Endothelial cell (in vitro differentiated cells): ENCODE measurements around the gene ZNF385B. TPM values are rescaled to one million over a fixed set of nuclear protein-coding genes. Genes with fewer than 3 reads are reported as not detected.
"Not testable (repeated sequence)": the region's sequence is repeated elsewhere in the genome, so short reads cannot be mapped to it uniquely, and the experiment has no call there.

ENCODE experiments used
- DNase-seq: peaks from one replicate; pipeline ENCODE4 v3.0.0; 2021; ENCODE audit warnings: low spot score
- H3K27ac Mint-ChIP-seq: one replicate; pipeline ENCODE4 v1.8.0; 2021; ENCODE audit warnings: mixed read lengths, inconsistent platforms; ENCODE audit not compliant: unreplicated experiment
- H3K27me3 Mint-ChIP-seq: one replicate; pipeline ENCODE4 v1.8.0; 2021; ENCODE audit warnings: mild to moderate bottlenecking, moderate library complexity, mixed read lengths, inconsistent platforms; ENCODE audit not compliant: unreplicated experiment
- H3K36me3 Mint-ChIP-seq: one replicate; pipeline ENCODE4 v1.8.0; 2021; ENCODE audit warnings: mild to moderate bottlenecking, low read depth, mixed read lengths, inconsistent platforms; ENCODE audit not compliant: unreplicated experiment
- H3K4me1 Mint-ChIP-seq: one replicate; pipeline ENCODE4 v1.8.0; 2021; ENCODE audit warnings: mild to moderate bottlenecking, mixed read lengths, inconsistent platforms; ENCODE audit not compliant: unreplicated experiment
- H3K4me3 Mint-ChIP-seq: one replicate; pipeline ENCODE4 v1.8.0; 2021; ENCODE audit warnings: mild to moderate bottlenecking, mixed read lengths, inconsistent platforms; ENCODE audit not compliant: unreplicated experiment
- H3K9me3 Mint-ChIP-seq: one replicate; pipeline ENCODE4 v1.8.0; 2021; ENCODE audit warnings: mixed read lengths, inconsistent platforms; ENCODE audit not compliant: unreplicated experiment
- CTCF ChIP-seq: fragments of 200-600 bp; sonication (generic); IDR thresholded peaks from one replicate; pipeline ENCODE4 v1.5.0; 2021; ENCODE audit warnings: antibody characterized with exemption; ENCODE audit not compliant: unreplicated experiment
- total RNA-seq: library from RNA; stranded (reverse); fragmentation: NEBNext Ultra II Directional; extraction: Animal tissue kit (Norgen Biotek cat#: 25700); gene quantifications from one replicate; pipeline ENCODE4 v1.2.1, GENCODE V29; 2021; ENCODE audit not compliant: unreplicated experiment

Gene ZNF385B
- total RNA-seq, 1 donor from 2014 or later: 0.49 TPM

DNA sequence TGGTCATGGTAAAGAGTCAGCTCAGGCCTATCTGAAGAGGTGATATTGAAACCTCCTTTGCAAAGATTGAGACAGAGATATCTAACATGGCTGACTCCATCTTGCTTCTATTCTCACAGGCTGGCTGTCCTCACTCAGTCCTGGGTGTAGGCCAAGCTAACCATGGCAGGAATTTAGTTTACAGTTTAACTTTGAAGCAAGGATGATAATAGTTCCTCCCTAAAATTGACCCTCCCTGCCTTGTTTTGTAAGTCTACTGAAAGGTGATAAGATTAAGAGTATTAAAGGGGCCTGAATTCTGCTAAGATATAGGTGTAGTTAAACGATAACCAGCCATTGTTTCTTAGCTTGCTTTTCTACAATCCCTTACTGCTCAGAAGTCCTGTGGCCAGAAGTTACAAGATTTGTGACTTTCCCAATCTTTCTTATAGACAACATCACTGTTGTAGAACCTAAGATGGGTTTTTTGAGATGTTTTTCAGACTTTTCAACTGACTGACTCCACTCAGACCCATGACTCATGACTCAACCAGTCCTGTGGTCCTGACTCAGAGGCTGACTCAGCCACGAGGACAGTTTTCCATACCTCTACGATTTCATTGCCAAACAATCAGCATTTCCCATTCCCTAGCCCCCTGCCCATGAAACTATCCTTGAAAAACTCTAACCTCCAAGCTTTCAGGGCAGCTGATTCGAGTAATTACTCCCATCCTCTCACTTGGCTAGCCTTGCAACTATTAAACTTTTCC lies 401.1 kb downstream of the ZNF385B start:
- TF ChIP-seq CTCF: no peak
- H3K27ac Mint-ChIP-seq: no peak overlapping the region
- H3K27me3 Mint-ChIP-seq: peaks cover 2% of the 10 kb centered on the region
- H3K4me3 Mint-ChIP-seq: no peak overlapping the region
- H3K9me3 Mint-ChIP-seq: no peaks in the 10 kb centered on the region
- H3K4me1 Mint-ChIP-seq: no peaks in the 10 kb centered on the region
- no peak for DNase-seq
- H3K36me3 Mint-ChIP-seq: no peaks in the 10 kb centered on the region

DNA sequence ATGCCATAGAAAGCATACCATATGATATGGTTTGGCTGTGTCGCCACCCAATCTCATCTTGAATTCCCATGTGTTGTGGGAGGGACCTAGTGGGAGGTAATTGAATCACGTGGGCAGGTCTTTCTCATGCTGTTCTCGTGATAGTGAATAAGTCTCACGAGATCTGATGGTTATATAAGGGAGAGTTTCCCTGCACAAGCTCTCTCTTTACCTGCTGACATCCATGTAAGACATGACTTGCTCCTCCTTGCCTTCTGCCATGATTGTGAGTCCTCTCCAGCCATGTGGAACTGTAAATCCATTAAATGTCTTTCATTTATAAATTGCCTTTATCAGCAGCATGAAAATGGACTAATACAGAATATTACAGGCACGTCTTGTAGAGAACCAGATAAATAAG lies 403.3 kb downstream of the ZNF385B start:
- not testable (repeated sequence) for H3K4me1 Mint-ChIP-seq, H3K4me3 Mint-ChIP-seq, H3K27ac Mint-ChIP-seq, H3K36me3 Mint-ChIP-seq, H3K9me3 Mint-ChIP-seq, DNase-seq, H3K27me3 Mint-ChIP-seq

- Mint-ChIP-seq H3K4me1 (no peaks in the 10 kb centered on the region), H3K36me3 (no peaks in the 10 kb centered on the region), H3K27me3 (peaks cover 2% of the 10 kb centered on the region), H3K4me3 (no peak overlapping the region), H3K9me3 (no peaks in the 10 kb centered on the region), H3K27ac (no peak overlapping the region)
- DNase-seq: no peak
- no peak for TF ChIP-seq CTCF
These were observed 405.6 kb downstream of the ZNF385B start for GRCh38 chr2:179455824-179456223.

DNA sequence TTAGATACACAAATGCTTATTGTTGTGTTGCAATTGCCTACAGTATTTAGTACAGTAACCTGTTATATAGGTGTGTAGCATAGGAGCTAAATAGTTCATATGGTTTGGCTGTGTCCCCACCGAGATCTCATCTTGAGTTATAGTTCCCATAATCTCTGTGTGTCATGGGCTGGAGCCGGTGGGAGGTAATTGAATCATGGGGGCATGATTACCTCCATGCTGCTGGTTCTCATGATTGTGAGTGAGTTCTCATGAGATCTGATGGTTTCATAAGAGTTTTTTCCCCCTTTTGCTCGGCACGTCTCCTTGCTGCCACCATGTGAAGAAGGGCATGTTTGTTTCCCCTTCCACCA lies 406.3 kb downstream of the ZNF385B start:
- Mint-ChIP-seq H3K4me1 (no peaks in the 10 kb centered on the region), H3K27me3 (peaks cover 2% of the 10 kb centered on the region), H3K9me3 (no peaks in the 10 kb centered on the region), H3K4me3 (no peak overlapping the region), H3K27ac (no peak overlapping the region), H3K36me3 (no peaks in the 10 kb centered on the region)
- no peak for TF ChIP-seq CTCF
- DNase-seq: no peak

- Mint-ChIP-seq H3K27me3 (peaks cover 2% of the 10 kb centered on the region), H3K4me1 (no peaks in the 10 kb centered on the region), H3K36me3 (no peaks in the 10 kb centered on the region), H3K9me3 (no peaks in the 10 kb centered on the region), H3K4me3 (no peak overlapping the region), H3K27ac (no peak overlapping the region)
- TF ChIP-seq CTCF: no peak
- no peak for DNase-seq
These were observed 406.8 kb downstream of the ZNF385B start for GRCh38 chr2:179454443-179455171.
